Esophagus squamous epithelium (tissue), 4 donors: ENCODE measurements around the gene RIMBP2.

Experiments used
- POLR2A ChIP-seq, 4 donors: fragments of 450-650 bp; IDR thresholded peaks; one replicate each; pipeline ENCODE4 v1.6.1; 2017; ENCODE audit warnings: antibody characterized with exemption in 4 of 4, mild to moderate bottlenecking in 4 of 4, moderate library complexity in 3 of 4
- TF ChIP-seq, protein P1 (sequence below), 6 experiments: fragments of 450-650 bp in 4 of 6; fragments of 200-600 bp in 2 of 6; sonication (generic) in 2 of 6; IDR thresholded peaks; one replicate each; pipeline ENCODE4 v1.5.1; 2016 to 2019; ENCODE audit warnings: antibody characterized with exemption in 6 of 6, mild to moderate bottlenecking in 4 of 6, moderate library complexity in 4 of 6

DNA sequence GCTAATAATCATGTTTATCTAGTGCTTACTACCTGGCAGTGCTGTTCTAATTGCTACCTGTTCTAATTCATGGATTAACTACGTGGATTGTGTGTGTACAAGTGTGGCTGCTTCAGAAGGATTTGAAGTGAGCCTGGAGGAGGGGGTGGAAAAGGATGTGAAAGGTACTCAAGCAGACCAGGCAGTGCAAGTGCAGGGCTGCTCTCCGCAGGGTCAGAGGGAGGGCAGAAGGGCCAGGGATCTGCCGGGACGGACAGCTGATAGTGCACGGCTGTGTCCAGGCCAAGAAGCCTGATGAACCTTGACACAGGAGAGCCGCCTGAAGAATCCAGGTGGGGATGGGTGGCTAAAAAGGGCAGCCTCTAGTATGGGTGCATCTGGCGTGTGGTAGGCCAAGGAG lies 349.9 kb downstream of the RIMBP2 start:
- TF ChIP-seq, protein P1, sequence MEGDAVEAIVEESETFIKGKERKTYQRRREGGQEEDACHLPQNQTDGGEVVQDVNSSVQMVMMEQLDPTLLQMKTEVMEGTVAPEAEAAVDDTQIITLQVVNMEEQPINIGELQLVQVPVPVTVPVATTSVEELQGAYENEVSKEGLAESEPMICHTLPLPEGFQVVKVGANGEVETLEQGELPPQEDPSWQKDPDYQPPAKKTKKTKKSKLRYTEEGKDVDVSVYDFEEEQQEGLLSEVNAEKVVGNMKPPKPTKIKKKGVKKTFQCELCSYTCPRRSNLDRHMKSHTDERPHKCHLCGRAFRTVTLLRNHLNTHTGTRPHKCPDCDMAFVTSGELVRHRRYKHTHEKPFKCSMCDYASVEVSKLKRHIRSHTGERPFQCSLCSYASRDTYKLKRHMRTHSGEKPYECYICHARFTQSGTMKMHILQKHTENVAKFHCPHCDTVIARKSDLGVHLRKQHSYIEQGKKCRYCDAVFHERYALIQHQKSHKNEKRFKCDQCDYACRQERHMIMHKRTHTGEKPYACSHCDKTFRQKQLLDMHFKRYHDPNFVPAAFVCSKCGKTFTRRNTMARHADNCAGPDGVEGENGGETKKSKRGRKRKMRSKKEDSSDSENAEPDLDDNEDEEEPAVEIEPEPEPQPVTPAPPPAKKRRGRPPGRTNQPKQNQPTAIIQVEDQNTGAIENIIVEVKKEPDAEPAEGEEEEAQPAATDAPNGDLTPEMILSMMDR (IDR thresholded peaks at IDR 0.05): no peak
- TF ChIP-seq POLR2A (IDR thresholded peaks at IDR 0.05): no peak
